ENCODE data around the gene SPDEF. TPM values are rescaled to one million over a fixed set of nuclear protein-coding genes. Genes with fewer than 3 reads are reported as not detected.

SPDEF gene
- total and polyA plus RNA-seq, 4 donors, result 2.6 to 11.8 (median 7.1) TPM

- DNase-seq, result no peak
- 82 to 84% methylated on average over 5 of the region's 5 CpGs for WGBS, 2 donors
These were observed 49.4 kb downstream of the SPDEF start for GRCh38 chr6:34506718-34507117.

GRCh38 chr6:34497411-34497810 lies 58.7 kb downstream of the SPDEF start:
- H3K4me1 ChIP-seq (ENCODE audit: control insufficient read depth in 5 of 5, insufficient read depth in 5 of 5, low read length in 5 of 5), result no peaks in the 10 kb centered on the region
- no peak overlapping the region for H3K9ac ChIP-seq (ENCODE audit: insufficient read depth in 1 of 2, low read length in 2 of 2)
- H3K36me3 ChIP-seq (ENCODE audit: control insufficient read depth in 4 of 4, insufficient read depth in 4 of 4, low read length in 4 of 4), result no peaks in the 10 kb centered on the region
- H3K4me3 ChIP-seq, result no peak overlapping the region
- 81 to 88% methylated on average over 10 of the region's 10 CpGs for WGBS, 2 donors
- ATAC-seq (ENCODE audit: insufficient read depth, low FRiP score) (no peak), DNase-seq (no peak)
- no peak for TF ChIP-seq CTCF (IDR thresholded peaks at IDR 0.05; ENCODE audit: control extremely low read depth, extremely low read depth)
- no peak overlapping the region for H3K27ac ChIP-seq (ENCODE audit: low read depth in 1 of 2, low read length in 1 of 2)
- no peaks in the 10 kb centered on the region for H3K27me3 ChIP-seq (ENCODE audit: control insufficient read depth in 3 of 3, insufficient read depth in 3 of 3, low read length in 2 of 3)
- H3K9me3 ChIP-seq (ENCODE audit: control insufficient read depth in 4 of 4, insufficient read depth in 3 of 4, low read length in 3 of 4), result peaks cover 0 to 8% (median 4%) of the 10 kb centered on the region in 4 donors

More at GRCh38 chr6:34506718-34507117, 49.4 kb downstream of the SPDEF start:
- no peak for ATAC-seq (ENCODE audit: insufficient read depth, low FRiP score)
- Histone ChIP-seq H3K27me3 (ENCODE audit: control insufficient read depth in 3 of 3, insufficient read depth in 3 of 3, low read length in 2 of 3) (no peaks in the 10 kb centered on the region), H3K27ac (ENCODE audit: low read depth in 1 of 2, low read length in 1 of 2) (no peak overlapping the region), H3K4me3 (no peak overlapping the region), H3K36me3 (ENCODE audit: control insufficient read depth in 4 of 4, insufficient read depth in 4 of 4, low read length in 4 of 4) (no peaks in the 10 kb centered on the region), H3K9me3 (ENCODE audit: control insufficient read depth in 4 of 4, insufficient read depth in 3 of 4, low read length in 3 of 4) (peaks cover 0 to 3% (median 1%) of the 10 kb centered on the region in 4 donors), H3K9ac (ENCODE audit: insufficient read depth in 1 of 2, low read length in 2 of 2) (no peak overlapping the region), H3K4me1 (ENCODE audit: control insufficient read depth in 5 of 5, insufficient read depth in 5 of 5, low read length in 5 of 5) (no peaks in the 10 kb centered on the region)
- no peak for TF ChIP-seq CTCF (IDR thresholded peaks at IDR 0.05; ENCODE audit: control extremely low read depth, extremely low read depth)

GRCh38 chr6:34496103-34496685 lies 59.9 kb downstream of the SPDEF start:
- Histone ChIP-seq H3K36me3 (ENCODE audit: control insufficient read depth in 4 of 4, insufficient read depth in 4 of 4, low read length in 4 of 4) (no peaks in the 10 kb centered on the region), H3K4me1 (ENCODE audit: control insufficient read depth in 5 of 5, insufficient read depth in 5 of 5, low read length in 5 of 5) (no peaks in the 10 kb centered on the region), H3K9me3 (ENCODE audit: control insufficient read depth in 4 of 4, insufficient read depth in 3 of 4, low read length in 3 of 4) (peaks cover 0 to 8% (median 3%) of the 10 kb centered on the region in 4 donors), H3K27me3 (ENCODE audit: control insufficient read depth in 3 of 3, insufficient read depth in 3 of 3, low read length in 2 of 3) (no peaks in the 10 kb centered on the region), H3K4me3 (no peak overlapping the region), H3K9ac (ENCODE audit: insufficient read depth in 1 of 2, low read length in 2 of 2) (no peak overlapping the region), H3K27ac (ENCODE audit: low read depth in 1 of 2, low read length in 1 of 2) (no peak overlapping the region)
- ATAC-seq (ENCODE audit: insufficient read depth, low FRiP score) (no peak), DNase-seq (no peak)
- 67 to 83% methylated on average over 9 of the region's 9 CpGs for WGBS, 2 donors
- no peak for TF ChIP-seq CTCF (IDR thresholded peaks at IDR 0.05; ENCODE audit: control extremely low read depth, extremely low read depth)

GRCh38 chr6:34494973-34495372 lies 61.2 kb downstream of the SPDEF start:
- Histone ChIP-seq H3K4me1 (ENCODE audit: control insufficient read depth in 5 of 5, insufficient read depth in 5 of 5, low read length in 5 of 5) (no peaks in the 10 kb centered on the region), H3K36me3 (ENCODE audit: control insufficient read depth in 4 of 4, insufficient read depth in 4 of 4, low read length in 4 of 4) (no peaks in the 10 kb centered on the region), H3K27ac (ENCODE audit: low read depth in 1 of 2, low read length in 1 of 2) (no peak overlapping the region), H3K9ac (ENCODE audit: insufficient read depth in 1 of 2, low read length in 2 of 2) (no peak overlapping the region), H3K9me3 (ENCODE audit: control insufficient read depth in 4 of 4, insufficient read depth in 3 of 4, low read length in 3 of 4) (peaks cover 0 to 2% (median 0%) of the 10 kb centered on the region in 4 donors), H3K4me3 (no peak overlapping the region), H3K27me3 (ENCODE audit: control insufficient read depth in 3 of 3, insufficient read depth in 3 of 3, low read length in 2 of 3) (no peaks in the 10 kb centered on the region)
- ATAC-seq (ENCODE audit: insufficient read depth, low FRiP score), result no peak
- DNase-seq, result no peak
- WGBS, 2 donors, result 89 to 92% methylated on average over 3 of the region's 3 CpGs
- TF ChIP-seq CTCF (IDR thresholded peaks at IDR 0.05; ENCODE audit: control extremely low read depth, extremely low read depth), result no peak
